ENCODE measurements around the gene RHBDL2. TPM values are rescaled to one million over a fixed set of nuclear protein-coding genes. Genes with fewer than 3 reads are reported as not detected.
A peak's percentile ranks its signal among the peaks of the same experiment; 100 is the strongest.

RHBDL2 gene
- total RNA-seq, 6 experiments from 2014 or later = 0.11 to 1.2 (median 0.51) TPM

DNA sequence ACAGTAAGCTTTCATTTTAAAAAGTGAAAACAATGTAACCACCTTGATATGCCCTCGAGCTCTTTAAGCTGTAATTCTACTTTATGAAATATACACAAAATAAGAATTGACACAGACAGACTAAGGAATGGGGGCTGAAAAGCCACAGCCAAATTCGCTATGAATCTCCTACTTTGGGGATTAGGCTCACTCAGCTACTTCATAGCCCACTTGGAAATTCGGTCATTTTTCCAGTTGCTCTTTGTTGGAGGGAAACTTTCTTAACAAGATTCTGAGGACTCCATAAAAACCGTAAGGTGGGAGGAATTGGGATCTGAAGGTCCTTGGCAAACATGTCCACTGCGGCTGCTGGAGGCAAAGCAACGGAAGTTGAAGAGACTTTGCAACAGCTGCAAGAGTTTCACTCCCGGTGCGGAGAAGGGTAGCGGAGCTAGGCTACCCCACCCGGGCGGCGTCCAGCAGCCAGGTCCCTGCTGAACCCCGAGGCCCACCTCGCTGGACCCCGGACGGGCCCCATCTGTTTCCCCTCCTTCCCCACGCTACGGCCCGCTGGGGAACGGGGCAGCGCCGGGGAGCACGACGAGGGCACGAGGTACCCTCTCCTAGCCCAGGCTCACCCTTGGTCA lies 69.1 kb downstream of the RHBDL2 start:
- no peak for DNase-seq
- Mint-ChIP-seq H3K36me3 (ENCODE audit: low read depth) (no peaks in the 10 kb centered on the region; the same call in 1 of the 2 replicates), H3K9me3 (no peaks in the 10 kb centered on the region), H3K27ac (peak overlapping the region; percentile 49), H3K4me3 (peak overlapping the region; percentile 97), H3K4me1 (ENCODE audit: low read depth) (peaks cover 37% of the 10 kb centered on the region), H3K27me3 (ENCODE audit: insufficient read depth) (no peaks in the 10 kb centered on the region)
- TF ChIP-seq, protein P1, sequence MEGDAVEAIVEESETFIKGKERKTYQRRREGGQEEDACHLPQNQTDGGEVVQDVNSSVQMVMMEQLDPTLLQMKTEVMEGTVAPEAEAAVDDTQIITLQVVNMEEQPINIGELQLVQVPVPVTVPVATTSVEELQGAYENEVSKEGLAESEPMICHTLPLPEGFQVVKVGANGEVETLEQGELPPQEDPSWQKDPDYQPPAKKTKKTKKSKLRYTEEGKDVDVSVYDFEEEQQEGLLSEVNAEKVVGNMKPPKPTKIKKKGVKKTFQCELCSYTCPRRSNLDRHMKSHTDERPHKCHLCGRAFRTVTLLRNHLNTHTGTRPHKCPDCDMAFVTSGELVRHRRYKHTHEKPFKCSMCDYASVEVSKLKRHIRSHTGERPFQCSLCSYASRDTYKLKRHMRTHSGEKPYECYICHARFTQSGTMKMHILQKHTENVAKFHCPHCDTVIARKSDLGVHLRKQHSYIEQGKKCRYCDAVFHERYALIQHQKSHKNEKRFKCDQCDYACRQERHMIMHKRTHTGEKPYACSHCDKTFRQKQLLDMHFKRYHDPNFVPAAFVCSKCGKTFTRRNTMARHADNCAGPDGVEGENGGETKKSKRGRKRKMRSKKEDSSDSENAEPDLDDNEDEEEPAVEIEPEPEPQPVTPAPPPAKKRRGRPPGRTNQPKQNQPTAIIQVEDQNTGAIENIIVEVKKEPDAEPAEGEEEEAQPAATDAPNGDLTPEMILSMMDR (IDR thresholded peaks at IDR 0.05) = no peak

- no peak overlapping the region for H3K4me3 Mint-ChIP-seq
- H3K9me3 Mint-ChIP-seq = no peaks in the 10 kb centered on the region
Observed at GRCh38 chr1:38870996-38871395, 70.6 kb downstream of the RHBDL2 start.

DNA sequence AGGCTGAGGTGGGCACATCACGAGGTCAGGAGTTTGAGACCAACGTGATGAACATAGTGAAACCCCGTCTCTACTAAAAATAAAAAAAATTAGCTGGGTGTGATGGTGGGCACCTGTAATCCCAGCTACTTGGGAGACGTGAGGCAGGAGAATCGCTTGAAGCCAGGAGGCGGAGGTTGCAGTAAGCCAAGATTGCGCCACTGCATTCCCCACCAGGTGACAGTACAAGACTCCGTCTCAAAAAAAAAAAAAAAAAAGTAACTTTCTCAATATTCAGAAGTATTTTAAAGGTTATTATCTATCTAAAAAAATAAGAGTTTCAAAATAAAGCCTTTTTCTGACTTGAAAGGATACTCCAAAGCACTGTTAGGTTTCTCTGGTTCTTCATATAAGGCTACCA lies 74.4 kb downstream of the RHBDL2 start:
- no peak for DNase-seq
- Mint-ChIP-seq H3K36me3 (ENCODE audit: low read depth) (peaks cover 4% of the 10 kb centered on the region; the same call in 1 of the 2 replicates), H3K27ac (no peak overlapping the region), H3K9me3 (no peaks in the 10 kb centered on the region), H3K4me1 (ENCODE audit: low read depth) (peaks cover 11% of the 10 kb centered on the region), H3K27me3 (ENCODE audit: insufficient read depth) (no peaks in the 10 kb centered on the region), H3K4me3 (no peak overlapping the region)
- TF ChIP-seq, protein P1 (IDR thresholded peaks at IDR 0.05) = no peak

More at GRCh38 chr1:38870996-38871395, 70.6 kb downstream of the RHBDL2 start:
- Mint-ChIP-seq H3K4me1 (ENCODE audit: low read depth) (peaks cover 33% of the 10 kb centered on the region), H3K27me3 (ENCODE audit: insufficient read depth) (no peaks in the 10 kb centered on the region), H3K36me3 (ENCODE audit: low read depth) (peaks cover 4% of the 10 kb centered on the region; the same call in 1 of the 2 replicates), H3K27ac (no peak overlapping the region)
- TF ChIP-seq, protein P1 (IDR thresholded peaks at IDR 0.05) = no peak
- DNase-seq = no peak

DNA sequence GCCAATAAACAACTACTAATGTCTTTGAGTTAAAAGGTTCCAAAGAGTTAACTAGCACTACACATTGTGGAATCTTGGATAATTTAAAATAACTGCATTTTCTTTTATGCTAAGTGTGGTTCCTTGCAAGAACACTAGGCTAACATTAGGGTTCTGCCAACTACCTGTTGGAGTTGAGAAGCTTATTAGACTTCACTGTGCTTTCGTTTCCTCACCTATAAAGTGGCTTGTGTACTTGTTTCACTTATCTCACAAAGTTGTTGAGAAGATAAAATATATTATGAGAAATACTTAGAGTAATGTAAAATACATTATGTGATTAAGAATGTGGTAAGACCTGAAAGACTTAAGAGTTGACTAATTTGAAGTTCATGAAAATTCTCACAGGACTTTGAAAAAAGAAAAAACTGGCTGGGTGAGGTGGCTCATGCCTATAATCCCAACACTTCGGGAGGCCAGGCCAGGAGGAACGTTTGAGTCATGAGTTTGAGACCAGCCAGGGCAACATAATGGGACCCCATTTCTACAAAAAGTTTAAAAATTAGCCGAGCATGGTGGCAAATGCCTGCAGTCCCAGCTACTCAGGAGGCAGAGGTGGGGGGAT lies 76.4 kb downstream of the RHBDL2 start:
- H3K4me1 Mint-ChIP-seq (ENCODE audit: low read depth) = peaks cover 20% of the 10 kb centered on the region
- H3K9me3 Mint-ChIP-seq = no peaks in the 10 kb centered on the region
- TF ChIP-seq, protein P1 (IDR thresholded peaks at IDR 0.05) = no peak
- H3K4me3 Mint-ChIP-seq = no peak overlapping the region
- H3K27me3 Mint-ChIP-seq (ENCODE audit: insufficient read depth) = no peaks in the 10 kb centered on the region
- no peak overlapping the region for H3K27ac Mint-ChIP-seq
- peaks cover 4% of the 10 kb centered on the region; the same call in 1 of the 2 replicates for H3K36me3 Mint-ChIP-seq (ENCODE audit: low read depth)
- DNase-seq = no peak

GRCh38 chr1:38860454-38860795 lies 81.2 kb downstream of the RHBDL2 start:
- Mint-ChIP-seq H3K4me3 (peak overlapping the region; percentile 97), H3K4me1 (ENCODE audit: low read depth) (peaks cover 26% of the 10 kb centered on the region), H3K9me3 (no peaks in the 10 kb centered on the region), H3K27ac (peak overlapping the region; percentile 80), H3K27me3 (ENCODE audit: insufficient read depth) (no peaks in the 10 kb centered on the region), H3K36me3 (ENCODE audit: low read depth) (peaks cover 2% of the 10 kb centered on the region; the same call in 1 of the 2 replicates)
- DNase-seq = no peak
- TF ChIP-seq, protein P1 (IDR thresholded peaks at IDR 0.05) = no peak

Measured in HFFc6 (cell line).